GM12873 (cell line): ENCODE data around the gene MDN1.

Experiments
- CTCF ChIP-seq: IDR thresholded peaks from 2 replicates; pipeline ENCODE4 v1.5.1; 2012; ENCODE audit warnings: low read depth, mild to moderate bottlenecking, moderate library complexity, low read length, control low read depth; ENCODE audit not compliant: insufficient read depth; ENCODE audit errors: missing control alignments

The MDN1 gene

DNA sequence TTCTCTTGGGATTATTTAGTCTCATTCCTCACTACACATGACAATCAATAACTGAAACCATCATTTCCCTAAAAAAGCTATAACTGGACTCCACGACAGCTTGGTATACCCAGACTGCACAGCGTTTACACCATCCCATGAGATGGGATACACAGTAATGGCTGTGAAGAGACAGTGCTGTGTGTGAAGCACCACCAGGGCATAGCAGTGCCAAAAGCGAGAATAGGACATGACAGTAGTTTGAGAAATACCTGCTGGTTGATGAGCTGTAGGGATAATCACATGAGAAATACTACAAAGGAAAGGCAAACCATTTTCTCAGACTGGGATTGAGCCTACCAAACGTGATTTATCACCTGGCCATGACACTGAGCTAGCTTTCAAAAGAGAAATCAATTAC, 158.6 kb downstream of the MDN1 start:
- no peak for TF ChIP-seq CTCF

GRCh38 chr6:89657445-89658158, 162.0 kb downstream of the MDN1 start:
- TF ChIP-seq CTCF: no peak

DNA sequence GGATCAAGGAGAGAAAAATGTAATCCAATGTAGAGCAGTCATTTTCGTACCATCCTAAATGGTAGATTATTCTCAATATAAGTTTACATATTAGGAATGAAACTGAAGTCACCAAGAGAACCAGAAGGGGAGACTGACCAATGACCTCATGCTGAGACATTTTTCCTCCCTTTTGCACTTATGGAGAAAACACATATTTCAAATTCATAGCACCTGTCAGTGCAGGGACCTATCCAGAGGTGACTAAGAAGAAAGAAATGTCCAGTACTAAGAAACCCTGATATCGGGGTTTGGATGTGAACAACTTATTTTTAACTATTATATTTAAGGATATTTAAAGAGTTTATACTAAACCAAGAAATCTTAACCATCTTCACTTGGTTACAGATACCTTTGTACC, 164.5 kb downstream of the MDN1 start:
- no peak for TF ChIP-seq CTCF

DNA sequence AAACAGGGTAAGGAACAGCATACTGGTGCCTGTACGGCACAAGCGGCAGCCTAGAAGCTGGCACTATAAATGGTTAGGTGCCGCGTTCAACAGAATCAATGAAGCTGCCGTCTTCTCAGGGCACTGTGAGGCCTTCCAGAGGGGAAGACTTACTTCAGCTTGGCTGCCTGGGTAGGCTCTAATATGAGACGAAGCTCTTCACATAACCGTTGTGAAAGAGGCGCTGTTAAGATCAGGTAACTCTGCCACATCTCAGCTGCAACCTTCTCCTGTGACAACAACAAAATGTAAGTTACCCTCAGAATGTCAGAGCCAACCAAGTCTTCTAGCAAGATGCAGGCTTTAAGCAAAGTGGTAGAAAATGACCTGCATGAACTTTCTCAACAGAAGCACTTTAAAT, 169.0 kb downstream of the MDN1 start:
- no peak for TF ChIP-seq CTCF

- TF ChIP-seq CTCF: no peak
These were observed 169.9 kb downstream of the MDN1 start for GRCh38 chr6:89649682-89650081.

GRCh38 chr6:89644864-89645263, 174.7 kb downstream of the MDN1 start:
- no peak for TF ChIP-seq CTCF

DNA sequence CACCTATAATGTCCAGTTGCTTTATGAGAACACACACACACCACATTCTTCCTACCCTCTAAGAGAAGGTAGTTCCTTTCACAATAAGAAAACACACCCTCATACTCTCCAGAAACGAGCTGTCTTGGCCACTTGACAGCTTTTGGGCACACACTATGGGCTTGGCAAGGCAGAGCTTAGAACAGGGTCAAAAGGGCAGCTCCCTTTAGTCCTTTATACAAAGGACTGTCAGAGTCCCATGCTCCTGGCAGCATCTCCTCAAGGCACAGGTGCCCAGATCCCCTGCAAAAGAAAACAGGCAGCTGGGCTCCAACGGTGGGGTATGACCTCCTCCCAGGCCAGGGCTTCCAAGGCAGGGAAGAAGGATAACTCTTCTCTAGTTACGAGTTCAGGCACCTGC, 176.2 kb downstream of the MDN1 start:
- TF ChIP-seq CTCF: no peak
